IPS DF 6.9 (cell line): ENCODE results near the gene BRINP3.

Experiments used
- DNase-seq: peaks from one replicate; pipeline ENCODE4 v3.0.0-alpha.2; 2013; ENCODE audit warnings: low read depth, low spot score
- H3K27ac ChIP-seq: one replicate; pipeline ENCODE4 v1.5.1; 2013; ENCODE audit warnings: low read length, control low read depth
- H3K27me3 ChIP-seq: 2 replicates; pipeline ENCODE4 v1.6.1; 2013; ENCODE audit warnings: mild to moderate bottlenecking, low read length; ENCODE audit not compliant: control insufficient read depth, insufficient read depth
- H3K36me3 ChIP-seq: 2 replicates; pipeline ENCODE4 v1.6.1; 2013; ENCODE audit warnings: low read length; ENCODE audit not compliant: control insufficient read depth, insufficient read depth
- H3K4me1 ChIP-seq: 2 replicates; pipeline ENCODE4 v1.6.1; 2013; ENCODE audit warnings: low read length; ENCODE audit not compliant: control insufficient read depth, insufficient read depth
- H3K4me3 ChIP-seq: 2 replicates; pipeline ENCODE4 v1.5.1; 2013; ENCODE audit warnings: mild to moderate bottlenecking, low read length
- H3K9me3 ChIP-seq: 2 replicates; pipeline ENCODE4 v1.6.1; 2013; ENCODE audit warnings: low read length, inconsistent platforms; ENCODE audit not compliant: control insufficient read depth, insufficient read depth
- WGBS: extraction: QIAGEN DNeasy Blood & Tissue Kit; methylation state at CpG from one replicate; pipeline ENCODE4 v1.1.7; 2013; ENCODE audit warnings: mixed read lengths, missing lambda C conversion rate; ENCODE audit not compliant: insufficient read length, insufficient coverage; 5-methylcytosine and 5-hydroxymethylcytosine counted together

The BRINP3 gene

DNA sequence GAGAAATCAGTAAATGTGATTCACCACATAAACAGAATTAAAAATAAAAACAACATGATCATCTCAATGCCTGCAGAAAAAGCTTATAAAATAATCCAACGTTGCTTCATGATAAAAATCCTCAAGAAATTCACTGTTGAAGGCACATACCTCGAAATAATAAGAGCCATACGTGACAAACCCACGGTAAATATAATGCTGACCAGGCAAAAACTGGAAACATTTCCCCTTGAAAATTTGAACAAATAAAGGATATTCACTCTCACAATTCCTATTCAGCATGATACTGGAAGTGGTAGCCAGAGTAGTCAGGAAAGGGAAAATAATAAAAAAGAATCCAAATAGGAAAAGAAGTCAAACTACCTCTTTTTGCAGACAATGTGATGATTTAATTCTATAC lies 148.8 kb downstream of the BRINP3 start:
- Histone ChIP-seq H3K4me1 (no peaks in the 10 kb centered on the region), H3K9me3 (no peaks in the 10 kb centered on the region), H3K36me3 (no peaks in the 10 kb centered on the region), H3K4me3 (no peak overlapping the region), H3K27me3 (no peaks in the 10 kb centered on the region), H3K27ac (no peak overlapping the region)
- no peak for DNase-seq
- no CpG with 5 or more reads among the region's 4 CpGs for WGBS

DNA sequence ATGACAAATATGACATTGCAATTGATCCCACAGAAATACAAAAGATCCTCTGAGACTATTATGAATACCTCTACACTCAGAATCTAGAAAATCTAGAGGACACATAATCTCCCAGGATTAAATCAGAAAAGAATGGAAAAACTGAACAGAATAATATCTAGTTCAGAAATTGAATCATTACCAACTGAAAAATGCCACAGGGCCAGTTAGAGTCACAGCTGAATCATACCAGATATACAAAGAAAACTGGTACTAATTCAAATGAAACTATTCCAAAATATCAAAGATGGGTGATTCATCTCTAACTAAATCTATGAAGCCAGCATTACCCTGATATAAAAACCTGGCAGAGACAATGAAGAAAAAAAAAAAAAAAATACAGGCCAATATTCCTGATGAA lies 149.3 kb downstream of the BRINP3 start:
- Histone ChIP-seq H3K27ac (no peak overlapping the region), H3K9me3 (no peaks in the 10 kb centered on the region), H3K4me1 (no peaks in the 10 kb centered on the region), H3K27me3 (no peaks in the 10 kb centered on the region), H3K4me3 (no peak overlapping the region), H3K36me3 (no peaks in the 10 kb centered on the region)
- no peak for DNase-seq

DNA sequence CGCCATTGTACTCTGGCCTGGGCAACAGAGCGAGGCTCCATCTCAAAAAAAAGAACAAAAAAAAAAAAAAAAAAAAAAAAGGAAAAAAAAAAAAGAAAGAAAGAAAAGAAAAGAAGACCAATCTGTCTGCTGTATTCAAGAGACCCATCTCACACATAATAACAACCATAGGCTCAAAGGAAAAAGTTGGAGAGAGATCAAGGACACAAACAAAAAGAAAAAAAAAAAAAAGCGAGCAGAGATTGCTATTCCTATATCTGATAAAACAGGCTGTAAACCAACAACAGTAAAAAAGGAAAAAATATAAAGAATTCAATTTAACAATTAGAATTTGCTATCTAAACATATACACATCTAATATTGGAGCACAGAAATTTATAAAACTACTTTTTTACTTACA lies 150.4 kb downstream of the BRINP3 start:
- no peaks in the 10 kb centered on the region for H3K9me3 ChIP-seq

DNA sequence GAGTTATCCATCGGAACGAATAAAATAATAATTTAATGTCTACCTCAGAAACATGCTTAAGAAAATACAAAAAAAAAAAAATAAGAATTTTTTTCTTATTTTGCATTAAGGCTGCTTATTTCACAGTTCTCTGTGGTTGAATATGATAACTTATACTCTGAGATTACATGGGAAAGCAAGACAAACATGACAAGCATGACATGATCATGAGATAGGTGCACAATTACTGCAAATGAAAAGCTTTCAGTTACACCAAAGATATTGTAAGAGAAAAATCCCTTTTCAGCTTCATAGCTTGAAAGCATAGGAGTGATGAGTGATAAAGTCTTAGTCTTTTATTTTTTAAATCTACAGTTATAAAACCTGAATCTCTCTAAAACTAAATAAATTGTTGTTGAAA lies 154.1 kb downstream of the BRINP3 start:
- no peaks in the 10 kb centered on the region for H3K4me1 ChIP-seq
- no peak overlapping the region for H3K27ac ChIP-seq
- whole genome bisulfite sequencing = no CpG with 5 or more reads among the region's 2 CpGs
- H3K36me3 ChIP-seq = no peaks in the 10 kb centered on the region
- no peaks in the 10 kb centered on the region for H3K9me3 ChIP-seq
- no peak for DNase-seq
- no peaks in the 10 kb centered on the region for H3K27me3 ChIP-seq
- H3K4me3 ChIP-seq = no peak overlapping the region

More for the DNA sequence above, 150.4 kb downstream of the BRINP3 start:
- H3K27me3 ChIP-seq = no peaks in the 10 kb centered on the region
- H3K36me3 ChIP-seq = no peaks in the 10 kb centered on the region
- no peak overlapping the region for H3K4me3 ChIP-seq
- H3K27ac ChIP-seq = no peak overlapping the region
- no peak for DNase-seq
- WGBS = no CpG with 5 or more reads among the region's 3 CpGs
- H3K4me1 ChIP-seq = no peaks in the 10 kb centered on the region

DNA sequence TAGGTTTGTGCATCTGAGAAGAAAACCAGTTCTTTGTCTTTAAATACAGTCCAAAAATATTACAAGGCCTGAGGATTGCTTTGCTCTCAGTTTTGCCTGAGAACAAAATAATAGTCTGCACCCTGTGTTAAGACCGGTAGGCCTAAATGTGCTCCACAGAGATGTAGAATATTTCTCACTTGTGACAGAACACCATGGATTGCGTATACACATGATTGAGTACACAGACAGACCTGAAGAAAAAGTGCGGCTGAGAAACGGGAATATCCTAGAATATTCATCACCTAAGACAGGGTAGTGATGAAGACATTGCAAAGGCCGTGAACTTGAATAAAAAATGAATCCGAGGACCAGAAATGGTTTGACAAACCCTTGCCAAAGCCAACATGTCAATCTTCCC lies 155.4 kb downstream of the BRINP3 start:
- no peak for DNase-seq
- Histone ChIP-seq H3K4me1 (no peaks in the 10 kb centered on the region), H3K27ac (no peak overlapping the region), H3K27me3 (no peaks in the 10 kb centered on the region), H3K9me3 (no peaks in the 10 kb centered on the region), H3K4me3 (no peak overlapping the region), H3K36me3 (no peaks in the 10 kb centered on the region)
- no CpG with 5 or more reads among the region's 6 CpGs for WGBS

DNA sequence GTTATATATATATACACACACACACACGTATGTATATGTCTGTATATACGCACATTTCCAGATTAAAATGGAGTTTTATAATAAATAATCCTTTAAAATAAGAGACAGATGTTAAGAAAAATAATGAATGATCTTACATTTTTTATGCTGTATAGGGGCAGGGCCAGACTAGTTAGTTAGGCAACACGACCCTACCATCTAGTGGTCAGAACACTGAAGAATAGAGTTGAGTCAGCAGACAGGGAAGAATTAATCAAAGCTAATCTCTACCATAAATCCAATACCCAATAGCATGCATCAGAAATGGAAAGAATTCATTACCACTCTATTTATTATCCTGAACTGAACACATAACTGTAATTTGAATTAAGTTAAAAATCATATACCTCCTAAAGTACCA lies 156.7 kb downstream of the BRINP3 start:
- no peak overlapping the region for H3K27ac ChIP-seq
- no CpG with 5 or more reads among the region's 3 CpGs for WGBS
- no peaks in the 10 kb centered on the region for H3K27me3 ChIP-seq
- no peaks in the 10 kb centered on the region for H3K9me3 ChIP-seq
- peak; percentile 1 for DNase-seq
- H3K4me1 ChIP-seq = no peaks in the 10 kb centered on the region
- no peaks in the 10 kb centered on the region for H3K36me3 ChIP-seq
- H3K4me3 ChIP-seq = no peak overlapping the region

DNA sequence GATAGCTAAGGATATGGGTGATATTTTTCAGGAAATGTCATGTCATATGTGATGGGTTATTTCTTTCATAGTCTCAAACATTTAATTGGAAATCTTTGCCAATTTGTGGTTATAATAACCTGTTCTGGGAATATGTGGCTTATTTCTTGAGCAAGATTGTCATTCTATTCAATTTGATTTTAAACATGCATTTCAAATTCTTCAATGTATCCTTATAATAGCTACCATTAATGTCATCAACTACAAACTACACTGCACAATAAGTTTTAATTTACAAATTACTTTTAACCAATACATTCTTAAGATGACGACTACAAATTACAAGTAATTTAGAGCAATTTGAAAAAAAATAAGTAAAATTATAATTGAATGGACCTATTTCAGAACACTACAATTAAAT lies 164.9 kb downstream of the BRINP3 start:
- no peaks in the 10 kb centered on the region for H3K27me3 ChIP-seq
- no peak overlapping the region for H3K27ac ChIP-seq
- DNase-seq = no peak
- no peaks in the 10 kb centered on the region for H3K36me3 ChIP-seq
- H3K4me1 ChIP-seq = no peaks in the 10 kb centered on the region
- 100% methylated on average over 1 of the region's 1 CpG for WGBS
- no peak overlapping the region for H3K4me3 ChIP-seq
- H3K9me3 ChIP-seq = no peaks in the 10 kb centered on the region

DNA sequence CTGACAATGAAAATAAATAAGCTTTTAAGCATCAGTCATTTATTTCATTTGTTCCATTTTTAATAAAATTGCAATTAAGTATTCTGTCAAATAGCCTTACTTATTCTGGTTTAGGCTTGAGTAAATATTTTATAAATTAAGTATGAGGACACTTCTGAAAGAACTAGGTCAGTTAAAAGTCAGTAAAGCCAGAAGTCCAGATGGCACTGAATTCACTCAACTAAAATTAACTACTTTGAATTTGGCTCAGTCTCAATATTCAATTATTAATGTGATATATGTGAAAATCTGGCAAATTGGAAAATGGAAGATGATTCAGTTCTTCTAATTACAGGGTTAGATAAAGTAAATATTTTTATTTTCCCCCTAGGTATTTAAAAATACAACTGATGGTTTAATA lies 174.2 kb downstream of the BRINP3 start:
- Histone ChIP-seq H3K27me3 (no peaks in the 10 kb centered on the region), H3K9me3 (no peaks in the 10 kb centered on the region), H3K27ac (no peak overlapping the region), H3K4me3 (no peak overlapping the region), H3K4me1 (no peaks in the 10 kb centered on the region), H3K36me3 (no peaks in the 10 kb centered on the region)
- DNase-seq = no peak

DNA sequence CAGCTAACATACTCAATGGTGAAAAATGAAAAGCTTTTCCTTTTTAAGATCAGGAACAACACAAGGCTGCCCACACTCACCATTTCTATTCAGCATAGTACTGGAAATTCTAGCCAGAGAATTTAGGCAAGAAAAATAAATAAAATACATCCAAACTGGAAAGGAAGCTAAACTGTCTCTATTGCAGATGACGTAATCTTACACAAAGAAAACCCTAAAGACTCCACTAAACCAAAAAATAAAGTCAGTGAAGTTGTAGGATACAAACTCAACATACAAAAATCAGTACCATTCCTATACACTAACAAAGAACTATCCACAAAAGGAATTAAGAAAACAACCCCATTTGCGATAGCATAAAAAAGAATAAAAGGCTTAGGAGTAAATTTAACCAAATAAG lies 181.2 kb downstream of the BRINP3 start:
- no peak for DNase-seq
- no peaks in the 10 kb centered on the region for H3K9me3 ChIP-seq
- no peaks in the 10 kb centered on the region for H3K36me3 ChIP-seq
- H3K4me3 ChIP-seq = no peak overlapping the region
- H3K4me1 ChIP-seq = no peaks in the 10 kb centered on the region
- no CpG with 5 or more reads among the region's 2 CpGs for WGBS
- H3K27me3 ChIP-seq = no peaks in the 10 kb centered on the region
- no peak overlapping the region for H3K27ac ChIP-seq

DNA sequence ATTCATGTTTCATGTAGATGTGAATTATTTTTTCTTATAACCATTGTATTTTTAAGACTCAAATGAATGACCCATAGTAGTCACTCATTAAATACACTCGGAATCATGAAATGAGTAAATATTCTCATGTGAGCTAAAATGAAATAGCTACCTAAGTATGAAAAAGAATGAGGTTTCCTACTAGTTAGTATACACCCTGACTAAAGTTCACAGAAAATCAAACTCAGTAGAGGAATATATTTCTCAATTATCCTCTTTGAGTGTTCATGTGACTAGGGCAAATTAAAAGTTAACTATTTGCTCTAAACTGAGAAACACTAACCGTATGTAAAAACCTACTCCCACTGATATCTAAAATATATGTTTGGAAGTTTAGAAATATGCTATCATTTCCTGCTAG lies 187.8 kb downstream of the BRINP3 start:
- Histone ChIP-seq H3K27ac (no peak overlapping the region), H3K4me1 (no peaks in the 10 kb centered on the region), H3K4me3 (no peak overlapping the region), H3K27me3 (no peaks in the 10 kb centered on the region), H3K9me3 (no peaks in the 10 kb centered on the region), H3K36me3 (no peaks in the 10 kb centered on the region)
- WGBS = no CpG with 5 or more reads among the region's 2 CpGs
- DNase-seq = no peak

DNA sequence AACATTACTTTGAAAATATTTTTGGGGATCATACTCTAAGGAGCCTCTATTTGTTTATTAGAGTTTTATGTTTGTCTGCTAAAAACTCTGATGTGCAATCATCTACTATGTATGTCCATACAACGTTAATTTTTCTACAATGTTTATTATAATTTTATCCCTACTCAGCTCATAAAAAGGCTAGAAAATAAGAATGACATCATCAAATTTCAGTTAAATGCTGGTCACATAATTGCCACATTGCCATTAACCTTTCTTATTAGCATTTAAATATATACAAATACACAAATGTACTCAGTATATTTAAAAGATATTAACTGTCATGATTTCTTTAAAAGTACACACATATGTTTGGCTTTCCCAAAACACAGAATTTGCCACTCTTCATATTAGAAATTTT lies 191.6 kb downstream of the BRINP3 start:
- H3K4me3 ChIP-seq = no peak overlapping the region
- no peak for DNase-seq
- H3K36me3 ChIP-seq = no peaks in the 10 kb centered on the region
- no peaks in the 10 kb centered on the region for H3K9me3 ChIP-seq
- H3K27me3 ChIP-seq = no peaks in the 10 kb centered on the region
- H3K27ac ChIP-seq = no peak overlapping the region
- WGBS = no CpG with 5 or more reads among the region's 1 CpG
- H3K4me1 ChIP-seq = no peaks in the 10 kb centered on the region
